GM12801 (cell line): ENCODE results near the gene VCX.

ENCODE experiments used
- CTCF ChIP-seq: IDR thresholded peaks from one replicate; pipeline ENCODE4 v1.5.1; 2011; ENCODE audit warnings: control low read depth; ENCODE audit not compliant: insufficient read length; ENCODE audit errors: extremely low read depth

The VCX gene

GRCh38 chrX:7872042-7872441 is 29.1 kb downstream of the VCX start:
- no peak for TF ChIP-seq CTCF

GRCh38 chrX:7876957-7877356 is 34.0 kb downstream of the VCX start:
- TF ChIP-seq CTCF: no peak

GRCh38 chrX:7889135-7889534 is 46.2 kb downstream of the VCX start:
- no peak for TF ChIP-seq CTCF

GRCh38 chrX:7889680-7890079 is 46.7 kb downstream of the VCX start:
- TF ChIP-seq CTCF: no peak

GRCh38 chrX:7891928-7892327 is 49.0 kb downstream of the VCX start:
- no peak for TF ChIP-seq CTCF
